ENCODE measurements around the gene MAST1. TPM values are rescaled to one million over a fixed set of nuclear protein-coding genes. Genes with fewer than 3 reads are reported as not detected.
A peak's percentile ranks its signal among the peaks of the same experiment; 100 is the strongest.
"Not testable (repeated sequence)": the region's sequence is repeated elsewhere in the genome, so short reads cannot be mapped to it uniquely, and the experiment has no call there.

Gene MAST1
- total RNA-seq, 1 donor from 2014 or later: 0.31 TPM

DNA sequence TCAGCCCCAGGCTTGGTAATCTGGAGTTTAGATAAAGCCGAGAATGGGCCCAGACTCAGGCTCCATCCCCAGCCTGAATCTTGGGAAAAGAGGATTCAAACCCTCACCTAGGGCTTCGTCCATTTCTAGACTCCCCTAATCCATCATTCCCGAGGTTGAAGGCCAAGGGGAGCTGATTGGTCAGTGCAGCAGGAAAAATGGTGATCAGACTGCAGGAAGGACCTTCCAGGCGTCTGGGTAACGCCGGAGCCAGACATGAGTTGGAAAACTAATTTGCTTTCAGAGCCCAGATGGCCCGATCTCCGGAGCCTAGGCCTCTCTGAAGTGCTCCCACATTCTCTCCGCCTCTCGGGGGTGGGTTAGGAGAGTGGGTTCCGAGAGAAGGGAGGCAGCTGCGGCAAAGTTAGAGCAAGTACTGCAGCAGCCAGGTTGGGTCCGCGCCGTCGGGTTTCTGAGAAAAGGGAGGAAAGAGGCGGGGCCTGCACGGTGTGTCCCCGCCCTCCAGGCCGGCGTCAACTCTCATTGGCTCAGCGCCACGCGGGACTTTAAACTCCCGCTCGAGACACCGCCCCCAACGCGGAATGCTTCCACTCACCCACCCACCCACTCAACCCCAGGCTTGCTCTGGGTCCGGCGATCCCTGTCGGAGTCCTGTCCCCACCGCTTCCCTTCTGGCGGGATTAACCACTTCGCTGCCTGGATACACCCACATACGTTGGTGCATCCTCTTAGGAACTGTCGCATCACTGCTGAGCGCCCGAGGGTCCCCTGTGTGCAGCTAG, 3.1 kb upstream of the MAST1 start:
- ATAC-seq (no peak), DNase-seq (ENCODE audit: low spot score) (no peak)
- intact Hi-C loops (cut with DNase I): no loop called here

DNA sequence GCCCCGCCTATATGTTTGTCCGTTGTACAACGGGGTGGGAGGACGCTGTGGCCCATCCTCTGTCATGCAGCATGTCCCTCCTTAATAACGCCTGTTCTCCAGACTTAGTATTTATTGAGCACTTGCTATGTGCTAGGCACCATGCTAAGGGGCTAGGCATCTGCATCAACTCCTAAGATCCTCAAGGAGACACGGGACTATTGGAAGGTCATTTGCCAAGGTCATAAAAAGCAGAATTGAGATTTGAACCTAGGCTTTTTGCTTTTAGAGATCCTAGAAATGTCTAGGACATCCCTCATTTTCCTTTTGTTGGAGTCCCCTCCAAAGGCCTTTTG, 1.8 kb upstream of the MAST1 start:
- intact Hi-C loops (cut with DNase I): no loop called here
- DNase-seq (ENCODE audit: low spot score) (no peak), ATAC-seq (no peak)

DNA sequence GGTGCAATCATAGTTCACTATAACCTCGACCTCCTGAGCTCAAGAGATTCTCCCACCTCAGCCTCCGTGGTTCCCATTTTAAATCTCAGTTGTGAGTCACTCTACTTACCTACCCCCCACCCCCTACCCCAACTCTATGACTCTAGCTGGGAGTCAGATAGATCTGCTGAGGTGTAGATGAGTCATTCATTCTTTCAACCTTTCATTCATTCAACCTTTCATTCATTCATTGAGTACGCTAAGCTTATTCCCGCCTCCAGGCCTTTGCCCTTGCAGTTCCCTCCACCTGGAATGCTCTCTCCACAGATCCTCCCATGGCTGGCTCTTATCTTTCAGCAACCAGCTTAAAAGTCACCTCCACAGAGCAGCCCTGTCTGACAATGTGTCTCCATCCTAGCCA, 1.1 kb upstream of the MAST1 start:
- ATAC-seq (no peak), DNase-seq (ENCODE audit: low spot score) (no peak)
- intact Hi-C loops (cut with DNase I): no loop called here

DNA sequence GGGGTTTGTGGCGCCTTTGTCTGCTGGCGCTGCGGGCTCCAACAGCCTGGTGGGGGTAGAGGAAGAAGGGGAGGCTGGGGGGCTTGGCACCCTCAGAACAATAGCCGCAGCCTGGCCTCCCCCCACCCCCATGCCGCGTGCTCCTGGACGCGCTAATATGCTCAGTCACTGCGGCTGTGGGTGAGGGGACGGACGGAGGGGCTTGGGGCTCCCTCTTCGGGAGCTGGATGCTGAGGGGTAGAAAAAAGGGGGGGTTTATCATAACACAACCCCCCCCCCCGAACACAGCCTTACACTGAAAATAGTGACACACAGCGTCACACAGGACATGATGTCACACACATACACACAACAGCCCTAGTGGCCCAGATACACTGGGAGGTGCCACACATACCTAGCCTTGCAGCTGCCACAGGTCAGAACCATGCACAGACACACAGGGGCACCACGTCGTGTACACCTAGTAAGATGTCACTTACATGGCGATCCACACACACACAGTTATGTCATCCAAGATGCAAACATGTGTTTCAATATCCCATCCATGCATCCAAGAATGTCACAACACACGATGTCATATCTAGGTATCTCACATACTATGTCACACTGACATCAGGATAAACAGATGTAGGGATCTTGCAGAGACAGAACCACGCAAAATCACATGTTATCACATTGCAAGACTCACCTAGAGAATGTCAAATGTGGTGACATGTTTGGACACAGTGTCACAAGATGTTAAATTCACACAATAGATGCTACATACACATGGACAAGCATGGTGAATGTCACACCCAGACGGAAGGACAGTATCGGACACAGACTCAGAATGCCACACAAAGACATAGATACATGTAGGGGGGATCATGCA, 806 bp downstream of the MAST1 start:
- ATAC-seq (no peak), DNase-seq (ENCODE audit: low spot score) (no peak)
- intact Hi-C loops (cut with DNase I): no loop called here

DNA sequence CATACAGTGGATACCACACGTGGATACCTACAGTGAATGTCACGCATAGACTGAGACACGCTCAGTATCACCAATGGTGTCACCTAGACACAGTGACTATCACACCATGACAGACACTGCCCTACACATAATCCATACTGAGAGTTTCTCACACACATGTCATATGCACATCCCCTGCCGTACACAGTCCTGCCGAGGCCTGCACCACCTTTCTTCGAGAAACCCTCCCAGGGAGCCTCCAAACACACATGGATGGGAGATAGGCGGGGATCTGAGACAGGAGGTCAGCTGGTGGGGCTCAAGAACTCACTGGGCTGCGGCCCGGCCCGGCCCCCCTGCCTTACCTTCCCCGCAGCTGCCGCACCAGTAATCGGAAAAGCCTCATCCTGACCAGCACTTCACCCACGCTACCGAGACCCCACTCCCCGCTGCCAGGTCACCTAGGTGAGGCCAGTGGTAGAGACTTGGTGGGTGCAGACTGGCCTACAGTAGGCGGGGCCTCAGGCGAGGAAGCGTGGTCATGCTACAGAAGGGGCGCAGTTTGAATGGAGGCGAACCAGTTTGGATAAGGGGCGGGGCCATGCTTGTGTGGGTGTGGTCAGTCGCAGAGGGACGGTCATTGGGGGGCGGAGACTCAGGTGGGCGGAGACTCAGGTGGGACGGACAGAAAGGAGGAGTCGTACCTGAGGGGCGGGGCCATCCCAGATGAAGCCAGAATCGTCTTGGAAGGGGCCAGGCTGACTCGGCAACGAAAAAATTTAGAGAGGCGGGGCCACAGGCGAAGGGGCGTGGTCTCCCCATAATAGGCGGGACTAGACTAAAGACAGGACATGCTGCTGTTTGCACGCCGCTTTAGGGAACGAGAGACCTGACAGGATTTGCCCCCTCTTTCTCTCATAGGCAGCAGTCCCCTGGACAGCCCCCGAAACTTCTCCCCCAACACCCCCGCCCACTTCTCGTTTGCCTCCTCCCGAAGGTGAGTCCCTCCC, 2.1 kb downstream of the MAST1 start:
- intact Hi-C loops (cut with DNase I): no loop called here
- peak; percentile 25 for ATAC-seq
- peak; percentile 68 for DNase-seq (ENCODE audit: low spot score)

DNA sequence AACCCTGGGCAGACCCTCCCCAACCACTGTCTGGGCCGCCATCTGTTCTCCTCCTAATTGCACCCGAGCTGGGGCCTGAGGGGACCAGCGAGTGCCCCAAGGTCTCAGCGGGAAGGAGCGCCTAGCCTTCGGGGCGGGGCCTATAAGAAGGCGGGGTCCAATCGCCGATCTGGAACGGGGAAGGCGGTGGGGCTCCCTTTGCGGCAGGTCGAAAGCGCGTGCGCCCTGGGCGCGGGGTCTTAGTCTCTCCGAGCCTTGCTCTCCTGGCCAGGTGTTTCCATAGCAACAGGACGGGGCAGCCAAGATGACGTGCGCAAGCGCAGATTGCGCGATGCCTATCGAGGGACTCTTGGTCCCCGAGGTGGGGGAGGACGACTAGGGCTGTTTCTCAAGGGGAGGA, 2.8 kb downstream of the MAST1 start:
- intact Hi-C loops (cut with DNase I): no loop called here
- DNase-seq (ENCODE audit: low spot score) (no peak), ATAC-seq (peak; percentile 9)

DNA sequence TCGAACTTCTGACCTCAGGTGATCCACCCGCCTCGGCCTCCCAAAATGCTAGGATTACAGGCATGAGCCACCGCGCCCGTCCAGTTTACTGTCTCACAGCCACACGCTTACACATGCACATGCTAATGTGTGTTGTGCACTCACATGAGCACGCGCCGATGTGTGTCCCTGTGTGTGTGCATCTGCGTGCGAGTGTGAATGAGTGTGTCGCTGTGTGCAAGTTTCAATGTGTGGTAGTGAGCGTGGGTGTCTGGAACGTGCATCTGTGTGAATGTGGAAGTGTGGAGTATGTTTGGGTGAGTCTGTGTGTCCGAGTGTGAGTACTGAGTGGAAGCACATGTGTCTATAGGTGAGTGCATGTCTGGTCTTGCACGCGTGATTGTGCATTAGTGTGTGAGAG, 4.2 kb downstream of the MAST1 start:
- DNase-seq (ENCODE audit: low spot score): no peak
- intact Hi-C loops (cut with DNase I): no loop called here

DNA sequence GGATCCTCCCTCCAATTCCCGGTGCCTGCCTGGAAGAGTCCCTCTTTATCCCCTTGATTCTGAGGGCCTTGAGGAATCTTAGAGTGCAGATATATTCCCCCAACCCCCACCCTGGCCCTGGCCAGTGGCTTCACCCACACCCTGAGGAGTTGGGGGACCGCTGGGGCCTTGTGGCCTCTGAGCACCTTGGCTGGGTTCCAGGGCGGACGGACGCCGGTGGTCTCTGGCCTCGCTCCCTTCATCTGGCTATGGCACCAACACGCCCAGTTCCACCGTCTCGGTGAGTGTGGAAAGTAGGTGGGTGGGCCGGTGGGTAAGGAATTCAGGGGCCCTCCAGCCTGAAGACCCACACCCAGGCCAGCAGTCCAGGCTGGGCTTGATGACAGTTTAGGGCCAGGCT, 5.0 kb downstream of the MAST1 start:
- DNase-seq (ENCODE audit: low spot score) (peak; percentile 61), ATAC-seq (no peak)
- intact Hi-C loops (cut with DNase I): no loop called here

More for the DNA sequence above, 4.2 kb downstream of the MAST1 start:
- ATAC-seq: no peak

DNA sequence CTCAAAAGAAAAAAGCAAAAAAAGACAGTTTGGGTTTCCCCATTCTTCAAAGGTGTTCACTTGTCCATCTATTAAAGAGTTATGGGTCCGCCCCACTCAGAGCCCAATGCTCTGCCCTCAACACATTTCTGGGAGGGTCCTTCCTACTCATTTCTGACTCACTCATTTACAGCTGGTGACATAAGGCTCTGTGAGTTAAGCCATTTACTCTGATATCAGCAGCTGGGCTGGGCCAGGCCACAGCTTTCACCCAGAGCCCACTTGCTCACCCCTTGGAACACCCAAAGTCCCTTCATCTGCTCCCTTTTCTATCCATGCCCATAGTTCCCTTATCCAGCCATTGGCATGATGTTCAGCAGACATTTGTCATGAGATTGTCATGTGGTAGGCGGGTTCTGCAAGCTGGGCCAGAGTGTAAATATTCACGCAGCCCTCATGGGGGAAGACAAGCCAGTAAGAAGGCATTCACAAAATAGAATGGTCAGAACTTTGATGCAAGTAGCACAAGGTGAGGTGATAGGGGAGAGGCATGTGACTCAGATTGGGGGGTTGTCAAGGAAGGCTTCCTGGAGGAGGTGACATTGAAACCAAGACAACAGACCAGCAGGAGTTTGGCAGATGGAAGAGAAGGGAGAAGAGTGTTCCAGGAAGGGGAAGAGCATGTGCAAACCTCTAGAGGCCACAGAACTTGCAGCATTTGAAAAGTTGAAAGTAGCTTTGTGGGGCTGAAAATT, 5.9 kb downstream of the MAST1 start:
- ATAC-seq (no peak), DNase-seq (ENCODE audit: low spot score) (no peak)
- intact Hi-C loops (cut with DNase I): no loop called here

DNA sequence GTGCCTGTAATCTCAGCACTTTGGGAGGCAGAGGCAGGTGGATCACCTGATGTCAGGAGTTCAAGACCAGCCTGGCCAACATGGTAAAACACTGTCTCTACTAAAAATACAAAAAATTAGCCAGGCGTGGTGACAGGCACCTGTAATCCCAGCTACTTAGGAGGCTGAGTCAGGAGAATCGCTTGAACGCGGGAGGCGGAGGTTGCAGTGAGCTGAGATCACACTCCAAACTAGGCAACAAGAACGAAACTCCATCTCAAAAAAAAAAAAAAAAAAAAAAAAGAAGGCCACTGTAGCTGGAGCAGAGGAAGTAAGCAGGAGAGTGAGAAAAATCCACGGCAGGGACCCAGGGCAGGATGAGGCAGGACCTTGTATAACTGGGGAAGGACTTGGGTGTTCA, 8.3 kb downstream of the MAST1 start:
- not testable (repeated sequence) for ATAC-seq; DNase-seq (ENCODE audit: low spot score)
- intact Hi-C loops (cut with DNase I): loop anchor here (5.0 kb wide), 1 partner anchor 89 kb away; no protein-coding TSS in a partner anchor

DNA sequence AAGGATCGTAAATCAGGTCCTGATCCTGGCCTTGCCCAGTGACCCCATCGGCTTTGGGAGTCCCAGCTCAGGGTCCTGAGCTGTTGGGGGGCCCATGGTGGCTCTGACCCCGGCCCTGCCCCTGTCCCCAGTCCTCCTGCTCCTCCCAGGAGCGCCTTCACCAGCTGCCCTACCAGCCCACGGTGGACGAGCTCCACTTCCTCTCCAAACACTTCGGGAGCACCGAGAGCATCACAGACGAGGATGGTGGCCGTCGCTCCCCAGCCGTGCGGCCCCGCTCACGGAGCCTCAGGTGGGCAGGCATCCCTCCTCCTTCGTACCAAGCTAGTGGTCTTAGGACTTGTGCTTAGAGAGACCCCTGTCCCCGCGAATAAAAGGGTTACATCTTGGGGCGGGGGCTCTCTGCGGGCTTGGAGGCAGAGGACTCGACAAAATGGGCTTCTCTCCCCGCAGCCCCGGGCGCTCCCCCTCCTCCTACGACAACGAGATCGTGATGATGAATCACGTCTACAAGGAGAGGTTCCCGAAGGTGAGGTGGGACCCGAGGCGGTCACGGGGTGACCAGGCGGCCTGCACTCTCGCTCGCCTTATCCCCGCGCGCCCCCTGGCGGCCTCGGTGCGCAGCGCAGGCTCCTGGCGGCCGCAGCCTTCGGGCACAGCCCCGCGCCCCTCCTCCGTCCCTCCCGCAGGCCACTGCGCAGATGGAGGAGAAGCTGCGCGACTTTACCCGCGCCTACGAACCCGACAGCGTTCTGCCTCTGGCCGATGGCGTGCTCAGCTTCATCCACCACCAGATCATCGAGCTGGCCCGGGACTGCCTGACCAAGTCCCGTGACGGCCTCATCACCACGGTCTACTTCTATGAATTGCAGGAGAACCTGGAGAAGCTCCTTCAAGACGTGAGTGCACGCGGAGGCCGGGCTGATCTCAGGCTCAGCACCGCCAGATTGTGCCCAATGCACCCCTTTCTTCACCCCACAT, 9.1 kb downstream of the MAST1 start:
- intact Hi-C loops (cut with DNase I): loop anchor here (5.0 kb wide), 1 partner anchor 90 kb away; no protein-coding TSS in a partner anchor
- peak; percentile 97 for ATAC-seq
- peak; percentile 92 for DNase-seq (ENCODE audit: low spot score)

DNA sequence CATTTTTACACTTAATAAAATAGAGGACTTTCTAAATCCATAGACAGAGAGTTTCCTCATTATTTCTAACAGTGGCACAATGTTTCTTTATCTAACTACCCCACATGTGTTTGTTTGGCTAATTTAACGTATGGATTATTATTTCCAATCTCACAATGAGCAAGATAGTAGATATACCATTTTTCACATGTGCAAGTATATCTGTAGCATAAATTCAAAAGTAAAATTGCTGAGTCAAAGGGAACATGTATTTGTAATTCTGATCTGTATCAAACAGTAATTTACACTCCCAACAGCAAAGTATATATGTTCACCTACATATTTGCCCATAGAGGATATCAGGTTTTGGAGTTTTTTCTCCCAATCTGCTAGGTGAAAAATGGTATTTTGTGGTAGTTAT, 18.3 kb downstream of the MAST1 start:
- intact Hi-C loops (cut with DNase I): no loop called here
- DNase-seq (ENCODE audit: low spot score) (no peak), ATAC-seq (no peak)

DNA sequence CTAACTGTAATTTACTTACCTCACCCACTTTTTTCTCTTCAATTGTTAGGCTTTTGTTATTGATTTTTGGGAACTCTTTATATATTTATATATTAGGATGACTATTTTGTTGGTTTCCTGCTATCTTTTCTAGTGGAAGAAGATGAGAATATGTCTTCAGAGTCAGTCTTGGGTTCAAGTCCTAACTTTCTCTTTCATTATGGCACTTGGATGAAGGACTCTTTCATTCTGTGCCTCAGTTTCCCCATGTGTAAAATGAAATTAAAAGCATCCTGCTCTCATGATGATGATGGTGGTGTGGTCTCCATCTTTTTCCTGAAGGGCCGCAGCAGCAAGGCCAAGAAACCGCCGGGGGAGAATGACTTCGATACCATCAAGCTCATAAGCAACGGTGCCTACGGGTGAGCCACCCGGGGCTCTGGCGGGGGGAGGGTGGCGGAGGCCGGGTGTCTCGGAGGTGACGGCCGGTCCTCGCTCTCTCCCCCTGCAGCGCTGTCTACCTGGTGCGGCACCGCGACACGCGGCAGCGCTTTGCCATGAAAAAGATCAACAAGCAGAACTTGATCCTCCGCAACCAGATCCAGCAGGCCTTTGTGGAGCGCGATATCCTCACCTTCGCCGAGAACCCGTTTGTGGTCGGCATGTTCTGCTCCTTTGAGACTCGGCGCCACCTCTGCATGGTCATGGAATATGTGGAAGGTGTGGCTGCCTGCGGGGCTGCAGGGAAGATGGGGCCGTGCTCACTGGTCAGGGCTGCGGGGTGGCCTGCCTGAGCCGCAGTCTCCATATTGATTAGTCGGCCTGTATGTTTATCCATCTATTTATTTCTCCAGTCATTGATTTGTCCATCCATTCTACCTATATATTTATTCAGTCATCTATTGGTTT, 20.0 kb downstream of the MAST1 start:
- intact Hi-C loops (cut with DNase I): no loop called here
- ATAC-seq (no peak), DNase-seq (ENCODE audit: low spot score) (no peak)

DNA sequence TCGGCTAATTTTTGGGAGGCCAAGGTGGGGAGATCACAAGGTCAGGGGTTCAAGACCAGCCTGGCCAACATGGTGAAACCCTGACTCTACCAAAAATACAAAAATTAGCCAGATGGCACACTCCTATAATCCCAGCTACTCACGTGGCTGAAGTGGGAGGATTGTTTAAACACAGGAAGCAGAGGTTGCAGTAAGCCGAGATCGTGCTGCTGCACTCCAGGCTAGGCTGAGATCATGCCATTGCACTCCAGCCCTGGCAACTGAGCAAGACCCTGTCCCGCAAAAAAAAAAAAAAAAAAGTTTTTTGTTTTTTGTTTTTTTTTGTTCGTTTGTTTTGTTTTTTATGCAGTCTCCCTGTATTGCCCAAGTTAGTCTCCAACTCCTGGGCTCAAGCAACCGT, 21.2 kb downstream of the MAST1 start:
- no peak for DNase-seq (ENCODE audit: low spot score)
- intact Hi-C loops (cut with DNase I): no loop called here
- no peak for ATAC-seq

DNA sequence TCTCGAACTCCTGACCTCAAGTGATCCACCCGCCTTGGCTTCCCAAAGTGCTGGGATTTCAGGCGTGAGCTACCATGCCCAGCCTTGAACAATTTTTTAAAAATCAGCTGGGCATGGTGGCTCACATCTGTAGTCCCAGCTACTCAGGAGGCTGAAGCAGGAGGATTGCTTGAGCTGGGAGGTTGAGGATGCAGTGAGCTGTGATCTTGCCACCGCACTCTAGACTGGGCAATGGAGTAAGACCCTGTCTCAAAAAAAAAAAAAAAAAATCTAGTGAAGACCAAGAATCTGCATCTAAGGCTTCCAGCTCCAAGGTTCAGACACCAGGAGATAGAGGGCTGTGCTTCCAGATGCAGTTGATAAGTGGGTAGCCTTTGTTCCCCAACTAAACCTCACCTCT, 25.8 kb downstream of the MAST1 start:
- ATAC-seq: no peak
- DNase-seq (ENCODE audit: low spot score): no peak
- intact Hi-C loops (cut with DNase I): no loop called here
